NCI-H128 (cell line): ENCODE results near the gene SLC52A3.

Experiments
- DNase-seq: peaks from one replicate; lab custom pipeline; 2025; ENCODE audit not compliant: unreplicated experiment; lab: John Stamatoyannopoulos, UW

The SLC52A3 gene

GRCh38 chr20:770691-771090 is 2.4 kb upstream of the SLC52A3 start:
- no peak for DNase-seq

GRCh38 chr20:766906-767305 is 1.4 kb downstream of the SLC52A3 start:
- DNase-seq = no peak

GRCh38 chr20:764255-764654 is 4.0 kb downstream of the SLC52A3 start:
- no peak for DNase-seq

GRCh38 chr20:761418-762381 is 6.6 kb downstream of the SLC52A3 start:
- no peak for DNase-seq

- DNase-seq = no peak
These were observed 7.4 kb downstream of the SLC52A3 start for GRCh38 chr20:760751-761417.

GRCh38 chr20:757506-757905 is 10.8 kb downstream of the SLC52A3 start:
- DNase-seq = no peak

- DNase-seq = no peak
These were observed 12.4 kb downstream of the SLC52A3 start for GRCh38 chr20:755941-756340.

GRCh38 chr20:754904-755303 is 13.4 kb downstream of the SLC52A3 start:
- DNase-seq = no peak

- DNase-seq = no peak
These were observed 14.2 kb downstream of the SLC52A3 start for GRCh38 chr20:753897-754635.

- no peak for DNase-seq
These were observed 15.2 kb downstream of the SLC52A3 start for GRCh38 chr20:753136-753535.

GRCh38 chr20:752291-752690 is 16.0 kb downstream of the SLC52A3 start:
- no peak for DNase-seq

GRCh38 chr20:751761-752160 is 16.5 kb downstream of the SLC52A3 start:
- no peak for DNase-seq

- DNase-seq = no peak
These were observed 17.5 kb downstream of the SLC52A3 start for GRCh38 chr20:750801-751200.

GRCh38 chr20:745683-746301 is 22.5 kb downstream of the SLC52A3 start:
- DNase-seq = no peak

- DNase-seq = no peak
These were observed 26.1 kb downstream of the SLC52A3 start for GRCh38 chr20:742156-742555.

- DNase-seq = no peak
These were observed 26.7 kb downstream of the SLC52A3 start for GRCh38 chr20:741620-742019.

- no peak for DNase-seq
These were observed 28.1 kb downstream of the SLC52A3 start for GRCh38 chr20:740162-740561.

GRCh38 chr20:739736-740135 is 28.6 kb downstream of the SLC52A3 start:
- DNase-seq = no peak

GRCh38 chr20:733861-734260 is 34.4 kb downstream of the SLC52A3 start:
- DNase-seq = no peak

- DNase-seq = no peak
These were observed 35.6 kb downstream of the SLC52A3 start for GRCh38 chr20:732727-733126.

GRCh38 chr20:731891-732560 is 36.3 kb downstream of the SLC52A3 start:
- no peak for DNase-seq
